IPS-NIHi7 (cell line): ENCODE data around the gene PRRT1.
A peak's percentile ranks its signal among the peaks of the same experiment; 100 is the strongest.

Source experiments
- DNase-seq: peaks from one replicate; pipeline ENCODE4 v3.0.0; 2012; ENCODE audit warnings: mixed read lengths; ENCODE audit errors: extremely low spot score

Gene PRRT1

GRCh38 chr6:32175711-32176475 is 24.2 kb upstream of the PRRT1 start, which contains the start of gene AGPAT1:
AGPAT1 (minus strand) TSS chr6:32176084; CDS start chr6:32171496, 4,588 bp downstream.
- peak; percentile 95 for DNase-seq

GRCh38 chr6:32175322-32175710 is 23.6 kb upstream of the PRRT1 start:
- no peak for DNase-seq

GRCh38 chr6:32174416-32174815 is 22.7 kb upstream of the PRRT1 start:
- no peak for DNase-seq

GRCh38 chr6:32173051-32173727 is 21.4 kb upstream of the PRRT1 start:
- no peak for DNase-seq

GRCh38 chr6:32171234-32171633 is 19.5 kb upstream of the PRRT1 start:
- DNase-seq: no peak

GRCh38 chr6:32170294-32170693 is 18.6 kb upstream of the PRRT1 start:
- no peak for DNase-seq

- DNase-seq: no peak
Measured at GRCh38 chr6:32168807-32169591, 17.3 kb upstream of the PRRT1 start.

GRCh38 chr6:32168350-32168749 is 16.6 kb upstream of the PRRT1 start:
- DNase-seq: no peak

GRCh38 chr6:32167761-32168262 is 16.1 kb upstream of the PRRT1 start:
- DNase-seq: no peak

GRCh38 chr6:32167154-32167760 is 15.5 kb upstream of the PRRT1 start:
- no peak for DNase-seq

- peak; percentile 73 for DNase-seq
Measured at GRCh38 chr6:32166411-32167061, 14.8 kb upstream of the PRRT1 start.

- no peak for DNase-seq
Measured at GRCh38 chr6:32164295-32164694, 12.6 kb upstream of the PRRT1 start, which contains the start of gene EGFL8. EGFL8 (plus strand) TSS chr6:32164595; CDS start chr6:32166166, 1,571 bp downstream.

- DNase-seq: no peak
Measured at GRCh38 chr6:32163559-32164258, 12.0 kb upstream of the PRRT1 start.

- no peak for DNase-seq
Measured at GRCh38 chr6:32158052-32158451, 6.3 kb upstream of the PRRT1 start.

- DNase-seq: no peak
Measured at GRCh38 chr6:32156891-32157290, 5.2 kb upstream of the PRRT1 start.

- peak; percentile 75 for DNase-seq
Measured at GRCh38 chr6:32154514-32155161, 2.9 kb upstream of the PRRT1 start.

GRCh38 chr6:32153564-32154513 is 2.1 kb upstream of the PRRT1 start, which contains the start of gene PPT2:
PPT2 (plus strand) TSS chr6:32154141; CDS start chr6:32154595, 454 bp downstream.
- DNase-seq: peak; percentile 81

- peak; percentile 62 for DNase-seq
Measured at GRCh38 chr6:32152769-32153563, 1.2 kb upstream of the PRRT1 start.
